GM18519 (cell line): Measurements from ENCODE around the gene CALML6.

ENCODE experiments used
- ATAC-seq: cut with Tn5 transposase; IDR thresholded peaks from one replicate; pipeline ENCODE4 v1.9.1; 2021; ENCODE audit warnings: mild to moderate bottlenecking, moderate library complexity; ENCODE audit not compliant: unreplicated experiment, low FRiP score

Gene CALML6

GRCh38 chr1:1960480-1961196 is 45.6 kb downstream of the CALML6 start:
- ATAC-seq: no peak

- ATAC-seq: no peak
Observed at GRCh38 chr1:1962752-1963151, 47.7 kb downstream of the CALML6 start.

GRCh38 chr1:1963570-1963969 is 48.5 kb downstream of the CALML6 start:
- ATAC-seq: no peak

- ATAC-seq: no peak
Observed at GRCh38 chr1:1964811-1965210, 49.8 kb downstream of the CALML6 start.

GRCh38 chr1:1965546-1965945 is 50.5 kb downstream of the CALML6 start:
- ATAC-seq: no peak

- ATAC-seq: no peak
Observed at GRCh38 chr1:1966071-1966740, 51.1 kb downstream of the CALML6 start.
